GM18951 (cell line): ENCODE results near the gene C5AR2.
"Not testable (repeated sequence)": the region's sequence is repeated elsewhere in the genome, so short reads cannot be mapped to it uniquely, and the experiment has no call there.

Experiments used
- POLR2A ChIP-seq: IDR thresholded peaks from 4 replicates; pipeline ENCODE4 v1.6.1; 2011; ENCODE audit warnings: mild to moderate bottlenecking; ENCODE audit not compliant: insufficient read length, insufficient read depth; ENCODE audit errors: extremely low read depth
- in situ Hi-C: fragments of 300-500 bp; cut with MboI; formaldehyde crosslinking; loops from one replicate; pipeline ENCODE4 v1.12.0; 2022; ENCODE audit warnings: low sequenced_read_pairs, mixed read lengths, inconsistent platforms; ENCODE audit not compliant: unreplicated experiment

C5AR2 gene

GRCh38 chr19:47358936-47359335 is 27.0 kb downstream of the C5AR2 start:
- TF ChIP-seq POLR2A = no peak
- in situ Hi-C loops = no loop called here

GRCh38 chr19:47362321-47362720 is 30.3 kb downstream of the C5AR2 start:
- in situ Hi-C loops = no loop called here
- TF ChIP-seq POLR2A = no peak

- TF ChIP-seq POLR2A = no peak
- in situ Hi-C loops = no loop called here
These were observed 32.0 kb downstream of the C5AR2 start for GRCh38 chr19:47363758-47364531.

GRCh38 chr19:47365455-47365854 is 33.5 kb downstream of the C5AR2 start:
- in situ Hi-C loops = not testable (repeated sequence)

- in situ Hi-C loops = no loop called here
- TF ChIP-seq POLR2A = no peak
These were observed 38.2 kb downstream of the C5AR2 start for GRCh38 chr19:47370045-47370611.

- no peak for TF ChIP-seq POLR2A
- in situ Hi-C loops = no loop called here
These were observed 39.3 kb downstream of the C5AR2 start for GRCh38 chr19:47371261-47371660.

GRCh38 chr19:47372603-47373002 is 40.6 kb downstream of the C5AR2 start:
- in situ Hi-C loops = no loop called here

GRCh38 chr19:47373246-47374240 is 41.6 kb downstream of the C5AR2 start:
- TF ChIP-seq POLR2A = no peak
- in situ Hi-C loops = no loop called here

More at GRCh38 chr19:47372603-47373002, 40.6 kb downstream of the C5AR2 start:
- no peak for TF ChIP-seq POLR2A

- no peak for TF ChIP-seq POLR2A
- in situ Hi-C loops = no loop called here
These were observed 43.1 kb downstream of the C5AR2 start for GRCh38 chr19:47374876-47375693.

- in situ Hi-C loops = no loop called here
- no peak for TF ChIP-seq POLR2A
These were observed 44.0 kb downstream of the C5AR2 start for GRCh38 chr19:47375694-47376588.

- TF ChIP-seq POLR2A = no peak
- in situ Hi-C loops = no loop called here
These were observed 44.7 kb downstream of the C5AR2 start for GRCh38 chr19:47376589-47377144.
